ENCODE data around the gene TEX44.

DNA sequence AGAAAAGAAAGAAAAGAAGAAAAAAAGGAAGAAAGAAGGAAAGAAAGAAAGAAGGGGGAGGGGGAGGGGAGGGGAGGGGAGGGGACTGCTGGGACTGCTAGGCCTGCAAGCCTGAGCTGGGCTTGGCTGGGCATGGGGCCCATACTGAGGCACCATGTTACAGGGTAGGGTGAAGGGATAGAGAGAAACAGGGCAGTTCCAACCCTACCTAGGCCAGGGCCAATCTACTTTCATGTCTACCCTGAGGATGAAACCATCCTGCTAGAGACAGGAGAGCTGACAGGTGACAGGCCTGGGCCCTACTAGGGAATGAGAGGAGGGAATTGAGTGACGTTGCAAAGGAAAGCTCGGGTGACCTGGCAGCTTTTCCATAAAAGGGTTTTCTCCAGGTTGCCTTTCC, 41.7 kb downstream of the TEX44 start:
- TF ChIP-seq, protein P1, sequence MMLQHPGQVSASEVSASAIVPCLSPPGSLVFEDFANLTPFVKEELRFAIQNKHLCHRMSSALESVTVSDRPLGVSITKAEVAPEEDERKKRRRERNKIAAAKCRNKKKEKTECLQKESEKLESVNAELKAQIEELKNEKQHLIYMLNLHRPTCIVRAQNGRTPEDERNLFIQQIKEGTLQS (IDR thresholded peaks at IDR 0.05) = no peak
- no peak for TF ChIP-seq YY1 (IDR thresholded peaks at IDR 0.05; ENCODE audit: extremely low read depth, insufficient replicate concordance, low read depth, low read length)
- TF ChIP-seq, protein P2, sequence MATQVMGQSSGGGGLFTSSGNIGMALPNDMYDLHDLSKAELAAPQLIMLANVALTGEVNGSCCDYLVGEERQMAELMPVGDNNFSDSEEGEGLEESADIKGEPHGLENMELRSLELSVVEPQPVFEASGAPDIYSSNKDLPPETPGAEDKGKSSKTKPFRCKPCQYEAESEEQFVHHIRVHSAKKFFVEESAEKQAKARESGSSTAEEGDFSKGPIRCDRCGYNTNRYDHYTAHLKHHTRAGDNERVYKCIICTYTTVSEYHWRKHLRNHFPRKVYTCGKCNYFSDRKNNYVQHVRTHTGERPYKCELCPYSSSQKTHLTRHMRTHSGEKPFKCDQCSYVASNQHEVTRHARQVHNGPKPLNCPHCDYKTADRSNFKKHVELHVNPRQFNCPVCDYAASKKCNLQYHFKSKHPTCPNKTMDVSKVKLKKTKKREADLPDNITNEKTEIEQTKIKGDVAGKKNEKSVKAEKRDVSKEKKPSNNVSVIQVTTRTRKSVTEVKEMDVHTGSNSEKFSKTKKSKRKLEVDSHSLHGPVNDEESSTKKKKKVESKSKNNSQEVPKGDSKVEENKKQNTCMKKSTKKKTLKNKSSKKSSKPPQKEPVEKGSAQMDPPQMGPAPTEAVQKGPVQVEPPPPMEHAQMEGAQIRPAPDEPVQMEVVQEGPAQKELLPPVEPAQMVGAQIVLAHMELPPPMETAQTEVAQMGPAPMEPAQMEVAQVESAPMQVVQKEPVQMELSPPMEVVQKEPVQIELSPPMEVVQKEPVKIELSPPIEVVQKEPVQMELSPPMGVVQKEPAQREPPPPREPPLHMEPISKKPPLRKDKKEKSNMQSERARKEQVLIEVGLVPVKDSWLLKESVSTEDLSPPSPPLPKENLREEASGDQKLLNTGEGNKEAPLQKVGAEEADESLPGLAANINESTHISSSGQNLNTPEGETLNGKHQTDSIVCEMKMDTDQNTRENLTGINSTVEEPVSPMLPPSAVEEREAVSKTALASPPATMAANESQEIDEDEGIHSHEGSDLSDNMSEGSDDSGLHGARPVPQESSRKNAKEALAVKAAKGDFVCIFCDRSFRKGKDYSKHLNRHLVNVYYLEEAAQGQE (IDR thresholded peaks at IDR 0.05; ENCODE audit: low read depth) = no peak
- no peak for TF ChIP-seq CTCF (IDR thresholded peaks at IDR 0.05 in 2 of 3, conservative IDR thresholded peaks at IDR 0.05 in 1 of 3; ENCODE audit: borderline replicate concordance in 1 of 3, insufficient read depth in 1 of 3, low read depth in 2 of 3, low read length in 2 of 3)
- TF ChIP-seq SRF (IDR thresholded peaks at IDR 0.05; ENCODE audit: low read depth) = no peak
